MCF 10A (cell line): ENCODE measurements around the gene CDC42SE1. TPM values are rescaled to one million over a fixed set of nuclear protein-coding genes. Genes with fewer than 3 reads are reported as not detected.
A peak's percentile ranks its signal among the peaks of the same experiment; 100 is the strongest.

Experiments used
- BruUV-seq: library from RNA; stranded (reverse); fragments of 400-500 nt; replicated peaks from 2 replicates; lab custom pipeline; 2021; lab: Mats Ljungman, UMichigan
- CTCF ChIA-PET: fragments of 300-600 bp; sonication (Branson Sonifier 250); formaldehyde crosslinking; extraction: SDS; loops from one replicate; lab custom pipeline; 2021; ENCODE audit warnings: antibody characterized with exemption, inconsistent platforms; lab: Yijun Ruan, JAX
- POLR2A ChIA-PET: fragments of 300-600, 350-650 bp; sonication (Branson Sonifier 250); formaldehyde crosslinking; extraction: SDS; loops from one replicate; lab custom pipeline; 2020; ENCODE audit warnings: antibody characterized with exemption, inconsistent platforms; lab: Yijun Ruan, JAX
- DNase-seq: peaks from one replicate; pipeline ENCODE4 v3.0.0-alpha.2; 2018; ENCODE audit not compliant: unreplicated experiment
- H3K27ac Mint-ChIP-seq: one replicate; pipeline ENCODE4 v1.8.0; 2022; ENCODE audit warnings: mild to moderate bottlenecking, low read depth, mixed read lengths; ENCODE audit not compliant: unreplicated experiment
- H3K27me3 Mint-ChIP-seq: one replicate; pipeline ENCODE4 v1.8.0; 2022; ENCODE audit warnings: mixed read lengths; ENCODE audit not compliant: insufficient read depth, unreplicated experiment
- H3K36me3 Mint-ChIP-seq: one replicate; pipeline ENCODE4 v1.8.0; 2022; ENCODE audit warnings: mild to moderate bottlenecking, moderate library complexity, mixed read lengths; ENCODE audit not compliant: insufficient read depth, unreplicated experiment
- H3K4me1 Mint-ChIP-seq: one replicate; pipeline ENCODE4 v1.8.0; 2022; ENCODE audit warnings: mixed read lengths; ENCODE audit not compliant: insufficient read depth, unreplicated experiment
- H3K4me3 Mint-ChIP-seq: one replicate; pipeline ENCODE4 v1.8.0; 2022; ENCODE audit warnings: mild to moderate bottlenecking, moderate library complexity, mixed read lengths; ENCODE audit not compliant: unreplicated experiment
- H3K9me3 Mint-ChIP-seq: one replicate; pipeline ENCODE4 v1.8.0; 2022; ENCODE audit warnings: mixed read lengths; ENCODE audit not compliant: unreplicated experiment
- intact Hi-C: fragments of 100-400 bp; cut with micrococcal nuclease; formaldehyde crosslinking; loops from 2 replicates; pipeline ENCODE4 v1.14.1; 2022
- total RNA-seq: library from RNA; stranded (reverse); gene quantifications from 2 replicates; pipeline ENCODE4 v1.2.3, GENCODE V29; 2022
- TF ChIP-seq, protein P1 (sequence below): fragments of 200-600 bp; IDR thresholded peaks from one replicate; pipeline ENCODE4 v1.8.0; 2022; ENCODE audit warnings: antibody characterized with exemption, mild to moderate bottlenecking; ENCODE audit not compliant: unreplicated experiment

The CDC42SE1 gene
- total RNA-seq, 1 experiment from 2014 or later = 139 TPM

DNA sequence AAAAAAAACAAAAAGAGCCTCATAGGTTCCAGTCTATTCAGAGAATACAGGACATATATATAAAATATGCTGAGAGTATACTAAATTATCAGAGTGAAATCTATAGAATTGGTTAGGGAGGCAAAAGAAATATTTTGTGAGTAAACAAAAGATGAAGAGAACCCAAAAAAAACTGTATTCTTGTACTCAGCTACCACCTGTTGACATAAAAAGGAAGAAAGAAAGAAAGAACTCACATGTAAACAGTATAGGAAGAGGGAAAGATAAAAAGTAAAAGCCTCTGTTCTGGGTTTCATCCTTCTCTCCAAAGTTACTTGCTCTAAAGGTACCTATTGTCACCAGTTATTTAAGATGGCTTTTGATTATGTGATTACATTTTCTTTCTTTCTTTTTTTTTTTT lies 33.0 kb downstream of the CDC42SE1 start:
- no peak overlapping the region for H3K4me3 Mint-ChIP-seq
- H3K36me3 Mint-ChIP-seq = peaks cover 84% of the 10 kb centered on the region
- BruUV-seq = no TSS peak
- DNase-seq = no peak
- no peaks in the 10 kb centered on the region for H3K9me3 Mint-ChIP-seq
- POLR2A ChIA-PET = interaction anchor here (1.1 to 1.2 kb wide), 2 partner anchors 33 to 36 kb away, joined by 3 to 4 read pairs; partner anchors contain the start of gene CDC42SE1
- intact Hi-C loops = no loop called here
- no peak overlapping the region for H3K27ac Mint-ChIP-seq
- H3K4me1 Mint-ChIP-seq = no peaks in the 10 kb centered on the region
- no peaks in the 10 kb centered on the region for H3K27me3 Mint-ChIP-seq
- CTCF ChIA-PET = interaction anchor here (0.6 to 3.6 kb wide), 9 partner anchors 12 to 102 kb away, joined by 3 to 29 read pairs (median 5); partner anchors contain the start of genes BNIPL, C1orf56 and CDC42SE1
- TF ChIP-seq, protein P1, sequence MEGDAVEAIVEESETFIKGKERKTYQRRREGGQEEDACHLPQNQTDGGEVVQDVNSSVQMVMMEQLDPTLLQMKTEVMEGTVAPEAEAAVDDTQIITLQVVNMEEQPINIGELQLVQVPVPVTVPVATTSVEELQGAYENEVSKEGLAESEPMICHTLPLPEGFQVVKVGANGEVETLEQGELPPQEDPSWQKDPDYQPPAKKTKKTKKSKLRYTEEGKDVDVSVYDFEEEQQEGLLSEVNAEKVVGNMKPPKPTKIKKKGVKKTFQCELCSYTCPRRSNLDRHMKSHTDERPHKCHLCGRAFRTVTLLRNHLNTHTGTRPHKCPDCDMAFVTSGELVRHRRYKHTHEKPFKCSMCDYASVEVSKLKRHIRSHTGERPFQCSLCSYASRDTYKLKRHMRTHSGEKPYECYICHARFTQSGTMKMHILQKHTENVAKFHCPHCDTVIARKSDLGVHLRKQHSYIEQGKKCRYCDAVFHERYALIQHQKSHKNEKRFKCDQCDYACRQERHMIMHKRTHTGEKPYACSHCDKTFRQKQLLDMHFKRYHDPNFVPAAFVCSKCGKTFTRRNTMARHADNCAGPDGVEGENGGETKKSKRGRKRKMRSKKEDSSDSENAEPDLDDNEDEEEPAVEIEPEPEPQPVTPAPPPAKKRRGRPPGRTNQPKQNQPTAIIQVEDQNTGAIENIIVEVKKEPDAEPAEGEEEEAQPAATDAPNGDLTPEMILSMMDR = no peak

DNA sequence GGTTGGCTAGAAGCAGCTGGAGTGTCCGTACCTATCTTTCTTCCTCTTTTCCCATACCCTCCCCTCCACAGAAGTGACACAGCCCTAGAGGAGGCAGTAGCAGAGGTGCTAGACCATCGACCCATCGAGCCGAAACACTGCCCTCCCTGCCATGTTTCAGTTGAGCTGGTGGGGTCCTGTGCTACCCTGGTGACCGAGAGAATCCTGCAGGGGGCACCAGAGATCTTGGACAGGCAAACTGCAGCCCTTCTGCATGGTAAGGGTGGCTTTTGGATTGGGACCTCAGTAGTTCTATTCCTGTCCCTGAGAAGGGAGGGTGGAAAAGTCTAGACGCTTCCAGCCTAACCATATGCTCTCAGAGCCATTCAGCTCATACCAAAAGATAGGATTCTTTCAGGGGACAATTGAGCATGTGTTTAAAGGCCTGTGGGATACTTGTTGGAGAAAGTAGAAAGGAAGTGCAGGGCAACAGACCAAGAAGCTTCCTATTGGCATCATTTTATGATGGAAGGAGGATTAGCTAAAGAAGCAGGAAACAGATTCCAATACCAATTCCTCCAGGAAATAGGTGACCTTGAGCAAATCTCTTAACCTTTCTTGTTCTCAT lies 34.8 kb downstream of the CDC42SE1 start:
- no peaks in the 10 kb centered on the region for H3K9me3 Mint-ChIP-seq
- H3K27ac Mint-ChIP-seq = no peak overlapping the region
- POLR2A ChIA-PET = interaction anchor here (1.0 to 1.9 kb wide), 4 partner anchors 10 to 35 kb away, joined by 4 to 6 read pairs (median 5); partner anchors contain the start of genes CDC42SE1, MINDY1 and MLLT11
- peaks cover 75% of the 10 kb centered on the region for H3K36me3 Mint-ChIP-seq
- intact Hi-C loops = loop anchor here (1.0 to 2.0 kb wide), 3 partner anchors 35 to 132 kb away; partner anchors contain the start of genes CDC42SE1, GABPB2 and TNFAIP8L2
- BruUV-seq = no TSS peak
- TF ChIP-seq, protein P1 = peak; percentile 83
- CTCF ChIA-PET = interaction anchor here (0.6 to 3.6 kb wide), 32 partner anchors 10 to 601 kb away, joined by 3 to 29 read pairs (median 5); partner anchors contain the start of genes BNIPL, CDC42SE1, MINDY1 and MLLT11
- H3K27me3 Mint-ChIP-seq = no peaks in the 10 kb centered on the region
- peak; percentile 75 for DNase-seq
- no peaks in the 10 kb centered on the region for H3K4me1 Mint-ChIP-seq
- H3K4me3 Mint-ChIP-seq = no peak overlapping the region

DNA sequence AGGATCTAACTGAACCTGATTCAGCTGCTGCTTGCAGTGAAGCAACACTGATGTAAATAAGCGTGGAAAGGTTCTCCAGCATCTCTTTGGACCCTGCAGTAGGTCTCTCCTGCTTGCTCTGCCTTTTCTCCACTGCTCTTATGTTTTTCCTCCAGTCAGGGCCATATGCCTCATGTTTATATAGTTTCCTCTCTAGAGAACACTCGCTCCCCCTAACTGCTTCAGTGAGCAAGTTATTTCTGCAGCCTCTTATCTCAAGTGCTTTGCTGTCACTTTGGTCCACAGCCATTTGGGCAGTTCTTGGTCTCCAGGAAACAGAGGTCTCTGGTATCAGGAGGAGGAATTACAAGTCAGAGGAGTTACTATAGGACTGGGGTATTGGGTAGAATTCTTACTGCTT lies 45.9 kb downstream of the CDC42SE1 start:
- no peak for DNase-seq
- TF ChIP-seq, protein P1 = no peak
- peaks cover 32% of the 10 kb centered on the region for H3K36me3 Mint-ChIP-seq
- ChIA-PET POLR2A (no interaction called here), CTCF (interaction anchor here (0.6 kb wide), 1 partner anchor 51 kb away, joined by 3 read pairs; no protein-coding TSS in a partner anchor)
- no TSS peak for BruUV-seq
- no peaks in the 10 kb centered on the region for H3K9me3 Mint-ChIP-seq
- intact Hi-C loops = no loop called here
- H3K4me1 Mint-ChIP-seq = peaks cover 7% of the 10 kb centered on the region
- H3K27ac Mint-ChIP-seq = no peak overlapping the region
- no peak overlapping the region for H3K4me3 Mint-ChIP-seq
- no peaks in the 10 kb centered on the region for H3K27me3 Mint-ChIP-seq
